ENCODE results near the gene NUDT19. TPM values are rescaled to one million over a fixed set of nuclear protein-coding genes. Genes with fewer than 3 reads are reported as not detected.
"Not testable (repeated sequence)": the region's sequence is repeated elsewhere in the genome, so short reads cannot be mapped to it uniquely, and the experiment has no call there.

NUDT19 gene
- total and polyA plus RNA-seq, 8 donors = 9.5 to 16.6 (median 11.0) TPM

DNA sequence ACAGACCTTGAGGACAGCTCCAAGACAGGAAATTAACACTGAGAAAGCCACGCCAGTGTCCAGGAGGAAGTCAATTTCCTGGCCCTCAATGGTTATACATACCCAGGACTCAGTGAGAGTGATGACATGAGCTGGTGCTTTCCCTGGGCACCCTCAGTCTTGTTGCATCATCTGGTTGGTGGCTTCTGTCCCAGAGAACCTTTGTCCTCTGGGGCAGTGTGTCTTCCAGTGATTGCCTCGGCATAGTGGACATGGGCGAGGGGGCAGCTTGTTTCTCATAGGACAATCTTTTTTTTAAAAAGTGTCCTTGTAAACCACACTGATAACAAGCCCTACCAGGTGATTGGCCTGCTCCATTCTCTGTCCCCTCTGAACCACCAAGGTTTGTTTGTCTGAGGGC, 5.2 kb downstream of the NUDT19 start:
- H3K4me1 ChIP-seq = peaks cover 29 to 72% of the 10 kb centered on the region in 2 donors
- DNase-seq; H3K27me3 ChIP-seq; intact Hi-C loops (cut with DNase I); H3K9me3 ChIP-seq; H3K4me3 ChIP-seq; ATAC-seq: not testable (repeated sequence)
- peaks cover 0 to 23% of the 10 kb centered on the region in 2 donors for H3K36me3 ChIP-seq
- peak overlapping the region in 1 of 2 donors; percentile 92 for H3K27ac ChIP-seq

DNA sequence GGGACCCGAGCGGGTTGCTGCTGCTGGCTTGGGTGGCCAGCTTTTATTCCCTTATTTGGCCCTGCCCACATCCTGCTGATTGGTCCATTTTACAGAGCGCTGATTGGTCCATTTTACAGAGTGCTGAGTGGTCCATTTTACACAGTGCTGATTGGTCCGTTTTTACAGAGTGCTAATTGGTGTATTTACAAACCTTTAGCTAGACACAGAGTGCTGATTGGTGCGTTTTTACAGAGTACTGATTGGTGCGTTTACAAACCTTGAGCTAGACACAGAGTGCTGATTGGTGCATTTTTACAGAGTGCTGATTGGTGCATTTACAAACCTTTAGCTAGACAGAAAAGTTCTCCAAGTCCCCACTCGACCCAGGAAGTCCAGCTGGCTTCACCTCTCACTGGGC, 8.5 kb downstream of the NUDT19 start:
- H3K27me3 ChIP-seq; DNase-seq; ATAC-seq; H3K4me3 ChIP-seq; intact Hi-C loops (cut with DNase I); H3K27ac ChIP-seq: not testable (repeated sequence)
- Histone ChIP-seq H3K36me3 (peaks cover 0 to 53% of the 10 kb centered on the region in 2 donors), H3K4me1 (peaks cover 11 to 52% of the 10 kb centered on the region in 2 donors), H3K9me3 (peaks cover 0 to 28% of the 10 kb centered on the region in 2 donors)

DNA sequence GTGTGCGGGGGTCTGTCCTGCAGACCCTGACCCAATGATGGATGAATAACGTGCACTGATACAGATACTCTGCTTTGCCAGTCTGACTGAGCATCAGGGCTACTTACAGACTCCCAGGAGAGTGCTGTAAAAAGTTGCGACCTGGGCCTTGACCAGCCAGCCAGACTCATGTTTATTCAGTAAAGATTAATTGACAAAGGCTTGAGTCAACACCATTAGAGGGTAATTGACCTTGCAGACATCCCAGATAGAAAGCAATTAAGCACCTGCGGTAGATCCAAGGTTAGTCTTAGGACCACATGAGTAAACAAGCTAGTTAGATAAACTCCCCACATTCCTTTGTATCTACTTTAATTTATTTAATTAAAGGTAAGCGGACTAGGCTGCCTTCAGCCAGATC, 10.4 kb downstream of the NUDT19 start:
- Histone ChIP-seq H3K27ac (no peak overlapping the region), H3K36me3 (peaks cover 0 to 59% of the 10 kb centered on the region in 2 donors), H3K4me1 (peaks cover 5 to 33% of the 10 kb centered on the region in 2 donors), H3K27me3 (no peaks in the 10 kb centered on the region), H3K4me3 (no peak overlapping the region), H3K9me3 (peaks cover 0 to 28% of the 10 kb centered on the region in 2 donors)
- intact Hi-C loops (cut with DNase I) = no loop called here
- TF ChIP-seq, protein P1, sequence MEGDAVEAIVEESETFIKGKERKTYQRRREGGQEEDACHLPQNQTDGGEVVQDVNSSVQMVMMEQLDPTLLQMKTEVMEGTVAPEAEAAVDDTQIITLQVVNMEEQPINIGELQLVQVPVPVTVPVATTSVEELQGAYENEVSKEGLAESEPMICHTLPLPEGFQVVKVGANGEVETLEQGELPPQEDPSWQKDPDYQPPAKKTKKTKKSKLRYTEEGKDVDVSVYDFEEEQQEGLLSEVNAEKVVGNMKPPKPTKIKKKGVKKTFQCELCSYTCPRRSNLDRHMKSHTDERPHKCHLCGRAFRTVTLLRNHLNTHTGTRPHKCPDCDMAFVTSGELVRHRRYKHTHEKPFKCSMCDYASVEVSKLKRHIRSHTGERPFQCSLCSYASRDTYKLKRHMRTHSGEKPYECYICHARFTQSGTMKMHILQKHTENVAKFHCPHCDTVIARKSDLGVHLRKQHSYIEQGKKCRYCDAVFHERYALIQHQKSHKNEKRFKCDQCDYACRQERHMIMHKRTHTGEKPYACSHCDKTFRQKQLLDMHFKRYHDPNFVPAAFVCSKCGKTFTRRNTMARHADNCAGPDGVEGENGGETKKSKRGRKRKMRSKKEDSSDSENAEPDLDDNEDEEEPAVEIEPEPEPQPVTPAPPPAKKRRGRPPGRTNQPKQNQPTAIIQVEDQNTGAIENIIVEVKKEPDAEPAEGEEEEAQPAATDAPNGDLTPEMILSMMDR (IDR thresholded peaks at IDR 0.05) = no peak
- DNase-seq (no peak), ATAC-seq (peak; percentile 86)

DNA sequence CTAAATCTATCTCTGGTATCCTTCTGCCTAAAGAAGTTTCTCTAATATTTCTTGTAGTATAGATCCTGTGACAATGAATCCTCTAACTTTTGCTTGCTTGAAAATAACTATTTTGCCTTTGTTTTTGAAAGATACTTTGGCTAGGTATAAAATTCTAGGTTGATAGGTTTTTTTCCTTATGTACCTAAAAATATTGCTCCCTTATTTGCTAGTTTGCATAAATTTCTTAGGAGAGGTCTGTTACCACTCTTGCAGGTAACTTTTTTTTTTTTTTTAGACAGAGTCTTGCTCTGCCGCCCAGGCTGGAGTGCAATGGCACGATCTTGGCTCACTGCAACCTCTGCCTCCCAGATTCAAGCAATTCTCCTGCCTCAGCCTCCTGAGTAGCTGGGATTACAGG, 12.4 kb downstream of the NUDT19 start:
- peaks cover 5 to 30% of the 10 kb centered on the region in 2 donors for H3K4me1 ChIP-seq
- peaks cover 0 to 28% of the 10 kb centered on the region in 2 donors for H3K9me3 ChIP-seq
- H3K4me3 ChIP-seq; H3K27ac ChIP-seq; H3K27me3 ChIP-seq; ATAC-seq; DNase-seq; intact Hi-C loops (cut with DNase I): not testable (repeated sequence)
- peaks cover 0 to 52% of the 10 kb centered on the region in 2 donors for H3K36me3 ChIP-seq

DNA sequence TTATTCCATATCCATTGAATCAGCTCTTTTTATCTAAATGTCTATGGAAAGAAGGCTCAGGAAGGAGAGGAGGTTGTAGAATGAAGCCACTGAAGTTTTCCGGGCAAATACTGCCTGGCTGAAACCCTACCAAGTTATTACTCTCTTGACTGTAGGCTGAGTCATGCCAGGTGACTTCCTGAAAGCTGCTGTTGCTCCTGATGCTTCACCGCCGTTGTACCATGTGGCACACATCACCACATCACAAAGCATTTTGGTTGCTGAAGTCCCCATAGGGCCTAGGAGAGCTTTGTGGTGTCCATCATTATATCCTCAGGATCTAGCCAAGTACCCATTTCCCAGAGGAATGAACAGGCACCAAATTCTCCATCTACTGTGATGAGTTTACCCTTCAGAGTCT, 16.8 kb downstream of the NUDT19 start:
- DNase-seq (no peak), ATAC-seq (no peak)
- Histone ChIP-seq H3K9me3 (peaks cover 0 to 14% of the 10 kb centered on the region in 2 donors), H3K27me3 (no peaks in the 10 kb centered on the region), H3K27ac (peak overlapping the region in 1 of 2 donors; percentile 58), H3K4me3 (no peak overlapping the region), H3K4me1 (peaks cover 0 to 12% of the 10 kb centered on the region in 2 donors), H3K36me3 (peaks cover 3 to 63% of the 10 kb centered on the region in 2 donors)
- intact Hi-C loops (cut with DNase I) = no loop called here
- TF ChIP-seq, protein P1 (IDR thresholded peaks at IDR 0.05) = no peak

DNA sequence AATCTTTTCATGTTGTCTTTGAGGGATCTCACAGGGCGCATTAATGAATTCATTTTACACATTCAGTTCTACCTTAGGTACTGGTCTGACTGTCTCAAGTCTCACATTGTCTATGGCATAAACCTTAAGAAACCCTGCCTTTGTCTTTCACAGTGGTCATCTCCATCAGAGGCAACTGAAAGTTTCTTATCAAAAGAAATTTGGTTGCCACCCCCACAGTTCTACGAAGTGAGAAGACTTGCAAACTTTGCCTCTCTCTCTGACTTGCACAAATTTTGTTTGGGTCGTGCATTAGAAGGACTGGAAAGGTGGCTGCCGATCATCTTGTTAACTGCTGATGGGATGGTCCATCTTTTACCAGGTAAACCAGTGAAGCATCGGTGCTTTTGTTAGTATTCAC, 17.4 kb downstream of the NUDT19 start:
- Histone ChIP-seq H3K4me3 (no peak overlapping the region), H3K4me1 (peaks cover 0 to 12% of the 10 kb centered on the region in 2 donors), H3K27ac (peak overlapping the region in 1 of 2 donors; percentile 58), H3K9me3 (peaks cover 0 to 8% of the 10 kb centered on the region in 2 donors), H3K36me3 (peaks cover 4 to 63% of the 10 kb centered on the region in 2 donors), H3K27me3 (no peaks in the 10 kb centered on the region)
- ATAC-seq = no peak
- intact Hi-C loops (cut with DNase I) = no loop called here
- TF ChIP-seq, protein P1 (IDR thresholded peaks at IDR 0.05) = no peak
- DNase-seq = no peak

DNA sequence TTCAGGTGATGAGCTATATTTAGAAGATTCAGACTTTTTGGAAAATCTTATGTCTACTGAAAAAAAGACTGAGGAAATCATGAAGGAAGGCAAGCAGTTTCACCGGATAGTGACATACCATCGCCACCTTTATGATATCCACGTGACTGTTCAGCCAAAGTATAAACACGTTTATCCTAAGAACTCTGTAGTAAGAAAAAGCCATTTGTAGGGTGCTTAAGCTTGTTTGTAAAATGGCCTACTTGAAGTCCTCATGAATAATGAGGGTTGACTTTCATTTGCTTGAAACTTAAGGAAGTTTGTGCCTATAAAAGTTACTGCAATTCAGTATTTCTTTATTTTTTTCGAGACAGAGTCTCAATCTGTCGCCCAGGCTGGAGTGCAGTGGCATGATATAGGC, 20.1 kb downstream of the NUDT19 start:
- H3K27me3 ChIP-seq = no peaks in the 10 kb centered on the region
- TF ChIP-seq, protein P1 (IDR thresholded peaks at IDR 0.05) = no peak
- ATAC-seq = peak; percentile 72
- H3K9me3 ChIP-seq = no peaks in the 10 kb centered on the region
- DNase-seq = no peak
- no peak overlapping the region for H3K4me3 ChIP-seq
- peaks cover 4 to 65% of the 10 kb centered on the region in 2 donors for H3K36me3 ChIP-seq
- peaks cover 0 to 12% of the 10 kb centered on the region in 2 donors for H3K4me1 ChIP-seq
- intact Hi-C loops (cut with DNase I) = no loop called here
- H3K27ac ChIP-seq = no peak overlapping the region

DNA sequence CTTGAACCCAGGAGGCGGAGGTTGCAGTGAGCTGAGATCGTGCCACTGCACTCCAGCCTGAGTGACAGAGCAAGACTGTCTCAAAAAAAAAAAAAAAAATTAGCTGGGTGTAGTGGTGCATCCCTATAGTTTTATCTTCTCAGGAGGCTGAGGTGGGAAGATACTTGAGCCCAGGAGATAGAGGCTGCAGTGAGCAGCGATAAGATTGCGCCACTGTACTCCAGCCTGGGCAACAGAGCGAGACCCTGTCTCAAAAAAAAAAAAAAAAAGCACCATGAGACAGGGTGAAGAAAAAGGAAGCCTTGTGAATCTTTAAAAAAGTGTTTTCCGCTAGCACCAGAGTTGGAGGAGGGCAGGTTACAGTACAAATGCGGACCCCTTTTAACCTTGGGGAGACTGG, 24.6 kb downstream of the NUDT19 start:
- H3K9me3 ChIP-seq; H3K27me3 ChIP-seq; DNase-seq; H3K4me3 ChIP-seq; H3K4me1 ChIP-seq; ATAC-seq; intact Hi-C loops (cut with DNase I); H3K27ac ChIP-seq: not testable (repeated sequence)
- H3K36me3 ChIP-seq = peaks cover 4 to 55% of the 10 kb centered on the region in 2 donors

Data from left lung (tissue), 10 donors.